HG03280 (cell line): ENCODE results near the gene PCDHGA6.

Source experiments
- ATAC-seq: cut with Tn5 transposase; IDR thresholded peaks from one replicate; pipeline ENCODE4 v1.9.1; 2021; ENCODE audit warnings: mild to moderate bottlenecking, moderate library complexity; ENCODE audit not compliant: unreplicated experiment

The PCDHGA6 gene

GRCh38 chr5:141419074-141419880, 45.6 kb downstream of the PCDHGA6 start:
- no peak for ATAC-seq

- peak; percentile 43 for ATAC-seq
Observed at GRCh38 chr5:141420855-141421488, 47.3 kb downstream of the PCDHGA6 start, which contains the start of gene PCDHGA11. Gene PCDHGA11 (plus strand): TSS chr5:141421051. CDS start chr5:141421228, 177 bp downstream.

- ATAC-seq: no peak
Observed at GRCh38 chr5:141421489-141421855, 47.8 kb downstream of the PCDHGA6 start.

- ATAC-seq: no peak
Observed at GRCh38 chr5:141422742-141423291, 49.1 kb downstream of the PCDHGA6 start.

- ATAC-seq: no peak
Observed at GRCh38 chr5:141427783-141428426, 54.2 kb downstream of the PCDHGA6 start.
